HCT116 (cell line): ENCODE results near the gene USP3. TPM values are rescaled to one million over a fixed set of nuclear protein-coding genes. Genes with fewer than 3 reads are reported as not detected.

Source experiments
- ATAC-seq: fragments of 200-7000 bp; cut with Tn5 transposase; 2 replicates; pipeline ENCODE4 v1.9.1; 2020; ENCODE audit warnings: mild to moderate bottlenecking, moderate library complexity
- BruUV-seq: library from RNA; stranded (reverse); fragments of 400-500 nt; replicated peaks from 2 replicates; lab custom pipeline; 2021; lab: Mats Ljungman, UMichigan
- CTCF ChIA-PET: fragments of 300-600 bp; sonication (Branson Sonifier 250); formaldehyde crosslinking; loops from one replicate; lab custom pipeline; 2021; ENCODE audit warnings: antibody characterized with exemption; lab: Charles Lee
- POLR2A ChIA-PET: fragments of 300-600, 350-600 bp; sonication (Branson Sonifier 250); formaldehyde crosslinking; loops from one replicate; lab custom pipeline; 2021; ENCODE audit warnings: antibody characterized with exemption; lab: Charles Lee
- RAD21 ChIA-PET, 2 experiments: fragments of 300-600 bp; sonication (Branson Sonifier 250); formaldehyde crosslinking; loops; one replicate each; lab custom pipeline; 2023; ENCODE audit warnings: low total read pairs in 2 of 2; ENCODE audit not compliant: uncharacterized antibody in 2 of 2, unreplicated experiment in 2 of 2, low non-redundant PET in 1 of 2; lab: Charles Lee
- DNase-seq: peaks from one replicate; pipeline ENCODE4 v3.0.0-alpha.2; 2010; ENCODE audit warnings: low read depth, low spot score
- H2AFZ ChIP-seq: fragments of 200-600 bp; shearing (Covaris generic), sonication (generic); 2 replicates; pipeline ENCODE4 v1.6.1; 2017; ENCODE audit warnings: low read depth, mixed run types, mixed read lengths, antibody characterized with exemption, low read length; ENCODE audit not compliant: poor library complexity, severe bottlenecking
- H3K27ac ChIP-seq: 2 replicates; pipeline ENCODE4 v1.5.1; 2012; ENCODE audit warnings: low read depth, low read length
- H3K27me3 ChIP-seq: fragments of 200-600 bp; sonication (generic); 2 replicates; pipeline ENCODE4 v1.6.1; 2016; ENCODE audit warnings: mixed run types, low read length, mixed read lengths; ENCODE audit not compliant: insufficient read depth
- H3K36me3 ChIP-seq, 2 experiments: fragments of 200-500 bp in 1 of 2; fragments of 200-600 bp in 1 of 2; sonication (Bioruptor generic) in 1 of 2; sonication (generic) in 1 of 2; 2 replicates each; pipeline versions ENCODE4 v1.5.1 to v1.6.1; 2014 to 2016; ENCODE audit warnings: low read length in 2 of 2, inconsistent platforms in 1 of 2, mixed read lengths in 1 of 2, mixed run types in 1 of 2; ENCODE audit not compliant: insufficient read depth in 2 of 2, control insufficient read depth in 1 of 2
- H3K4me1 ChIP-seq, 2 experiments: fragments of 200-600 bp in 1 of 2; sonication (generic) in 1 of 2; 2 replicates each; pipeline versions ENCODE4 v1.5.1 to v1.6.1; 2012 to 2017; ENCODE audit warnings: low read length in 2 of 2, inconsistent platforms in 1 of 2, mild to moderate bottlenecking in 1 of 2, mixed read lengths in 1 of 2, mixed run types in 1 of 2, moderate library complexity in 1 of 2; ENCODE audit not compliant: insufficient read depth in 2 of 2, control insufficient read depth in 1 of 2
- H3K4me2 ChIP-seq: fragments of 200-600 bp; sonication (generic); 2 replicates; pipeline ENCODE4 v1.6.1; 2017; ENCODE audit warnings: mixed run types, low read length, mixed read lengths
- H3K4me3 ChIP-seq, 2 experiments: fragments of 200-600 bp in 1 of 2; sonication (generic) in 1 of 2; replicated peaks in 1 of 2; 2 replicates each; pipeline ENCODE4 v1.5.1; 2011 to 2016; ENCODE audit warnings: low read length in 2 of 2, control low read depth in 1 of 2, low read depth in 1 of 2, mild to moderate bottlenecking in 1 of 2, mixed read lengths in 1 of 2, mixed run types in 1 of 2
- H3K79me2 ChIP-seq: fragments of 200-600 bp; sonication (generic); 2 replicates; pipeline ENCODE4 v1.6.1; 2017; ENCODE audit warnings: mild to moderate bottlenecking, mixed run types, low read length, moderate library complexity, mixed read lengths; ENCODE audit not compliant: insufficient read depth
- H3K9ac ChIP-seq: fragments of 200-600 bp; sonication (generic); 2 replicates; pipeline ENCODE4 v1.6.1; 2016; ENCODE audit warnings: low read length, mixed read lengths
- H3K9me2 ChIP-seq: fragments of 200-600 bp; sonication (generic), shearing (Covaris generic); 2 replicates; pipeline ENCODE4 v1.6.1; 2017; ENCODE audit warnings: mixed run types, mild to moderate bottlenecking, moderate library complexity; ENCODE audit not compliant: insufficient read depth
- H3K9me3 ChIP-seq, 2 experiments: fragments of 200-500 bp in 1 of 2; fragments of 200-600 bp in 1 of 2; sonication (Bioruptor generic) in 1 of 2; sonication (generic) in 1 of 2; 2 replicates each; pipeline ENCODE4 v1.6.1; 2014 to 2017; ENCODE audit warnings: low read length in 2 of 2, mixed read lengths in 2 of 2, inconsistent platforms in 1 of 2, low read depth in 1 of 2, mild to moderate bottlenecking in 1 of 2, mixed run types in 1 of 2, moderate library complexity in 1 of 2; ENCODE audit not compliant: control insufficient read depth in 1 of 2, insufficient read depth in 1 of 2
- H4K20me1 ChIP-seq: fragments of 200-600 bp; sonication (generic), shearing (Covaris generic); 2 replicates; pipeline ENCODE4 v1.6.1; 2017; ENCODE audit warnings: mixed run types, mild to moderate bottlenecking, moderate library complexity; ENCODE audit not compliant: insufficient read depth
- CBX3 ChIP-seq: IDR thresholded peaks from 2 replicates; pipeline ENCODE4 v1.6.1; 2012; ENCODE audit warnings: low read depth
- CEBPB ChIP-seq: IDR thresholded peaks from 2 replicates; pipeline ENCODE4 v1.6.1; 2012; ENCODE audit warnings: low read depth
- CTCF ChIP-seq, 3 experiments: fragments of 200-600 bp in 1 of 3; sonication (generic) in 1 of 3; IDR thresholded peaks in 2 of 3; conservative IDR thresholded peaks in 1 of 3; 2 replicates each; pipeline ENCODE4 v1.5.1; 2012 to 2017; ENCODE audit warnings: low read depth in 2 of 3, low read length in 2 of 3, antibody characterized with exemption in 1 of 3, borderline replicate concordance in 1 of 3, control low read depth in 1 of 3, mild to moderate bottlenecking in 1 of 3, mixed read lengths in 1 of 3, mixed run types in 1 of 3, moderate library complexity in 1 of 3; ENCODE audit not compliant: insufficient read depth in 1 of 3
- EGR1 ChIP-seq: IDR thresholded peaks from 2 replicates; pipeline ENCODE4 v1.6.1; 2012; ENCODE audit warnings: low read depth
- EZH2phosphoT487 ChIP-seq: fragments of 200-600 bp; IDR thresholded peaks from 2 replicates; pipeline ENCODE4 v1.6.1; 2018; ENCODE audit warnings: antibody characterized with exemption, borderline replicate concordance
- FOSL1 ChIP-seq: IDR thresholded peaks from 2 replicates; pipeline ENCODE4 v1.6.1; 2012; ENCODE audit warnings: low read depth
- POLR2AphosphoS5 ChIP-seq: IDR thresholded peaks from 2 replicates; pipeline ENCODE4 v1.6.1; 2011; ENCODE audit warnings: mild to moderate bottlenecking, low read depth, low read length, moderate library complexity
- REST ChIP-seq: IDR thresholded peaks from 2 replicates; pipeline ENCODE4 v1.6.1; 2012; ENCODE audit warnings: low read depth
- SIN3A ChIP-seq: IDR thresholded peaks from 2 replicates; pipeline ENCODE4 v1.6.1; 2012; ENCODE audit warnings: low read depth
- SRF ChIP-seq: IDR thresholded peaks from 2 replicates; pipeline ENCODE4 v1.6.1; 2012; ENCODE audit warnings: low read depth
- YY1 ChIP-seq: IDR thresholded peaks from 2 replicates; pipeline ENCODE4 v1.6.1; 2011; ENCODE audit warnings: low read length, low read depth, moderate library complexity, mild to moderate bottlenecking; ENCODE audit not compliant: insufficient replicate concordance; ENCODE audit errors: extremely low read depth
- ZFX ChIP-seq: fragments of 450-650 bp; IDR thresholded peaks from 2 replicates; pipeline ENCODE4 v1.6.1; 2017
- intact Hi-C: fragments of 100-400 bp; cut with micrococcal nuclease; formaldehyde crosslinking; loops from 2 replicates; pipeline ENCODE4 v1.10.0; 2022
- total RNA-seq: library from RNA; stranded (reverse); gene quantifications from one replicate; pipeline ENCODE4 v1.2.1, GENCODE V29; 2021; ENCODE audit not compliant: unreplicated experiment
- TF ChIP-seq, protein P1 (sequence below): IDR thresholded peaks from 2 replicates; pipeline ENCODE4 v1.6.1; 2012

The USP3 gene
- total RNA-seq, 1 experiment from 2014 or later: 61.6 TPM

DNA sequence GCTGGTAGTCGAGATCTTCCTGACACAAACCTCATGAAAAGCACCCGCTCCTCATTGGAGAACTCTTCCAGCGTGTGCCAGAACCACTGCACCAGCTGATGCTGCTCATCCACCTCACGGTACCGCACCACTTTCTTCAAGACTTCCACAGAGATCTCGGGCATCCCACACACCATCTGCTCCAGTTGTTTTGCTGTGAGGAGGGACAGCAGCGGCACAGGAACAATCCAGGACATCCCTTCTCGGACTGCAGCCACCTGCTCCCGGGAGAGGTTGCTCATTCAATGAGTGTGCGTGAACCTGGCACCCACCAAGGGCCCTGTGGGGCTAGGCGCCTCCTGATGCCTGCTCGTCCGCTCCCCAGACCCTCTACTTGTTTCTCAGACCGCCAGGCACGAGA lies 107.9 kb downstream of the USP3 start:
- Histone ChIP-seq H3K27me3 (no peaks in the 10 kb centered on the region), H3K9me3 (no peaks in the 10 kb centered on the region), H4K20me1 (no peaks in the 10 kb centered on the region), H3K27ac (no peak overlapping the region), H3K4me1 (peaks cover 10 to 17% of the 10 kb centered on the region in 2 experiments), H3K9me2 (no peaks in the 10 kb centered on the region), H3K4me3 (no peak overlapping the region), H3K79me2 (no peaks in the 10 kb centered on the region), H2AFZ (no peak overlapping the region), H3K36me3 (no peaks in the 10 kb centered on the region), H3K9ac (no peak overlapping the region), H3K4me2 (no peak overlapping the region)
- RAD21 ChIA-PET: no interaction called here
- POLR2A ChIA-PET: no interaction called here
- ATAC-seq (no peak), DNase-seq (no peak)
- intact Hi-C loops: loop anchor here (5.0 kb wide), 1 partner anchor 540 kb away; the partner anchor contains the start of gene SNX22
- no TSS peak for BruUV-seq
- TF ChIP-seq EZH2phosphoT487 (no peak), EGR1 (no peak), CEBPB (no peak), REST (no peak), ZFX (no peak), SIN3A (no peak), FOSL1 (no peak), CBX3 (no peak), YY1 (no peak), SRF (no peak), CTCF (IDR thresholded peaks at IDR 0.05 in 2 of 3, conservative IDR thresholded peaks at IDR 0.05 in 1 of 3; ENCODE audit: borderline replicate concordance in 1 of 3, insufficient read depth in 1 of 3, low read depth in 2 of 3, low read length in 2 of 3) (no peak), POLR2AphosphoS5 (no peak)
- TF ChIP-seq, protein P1, sequence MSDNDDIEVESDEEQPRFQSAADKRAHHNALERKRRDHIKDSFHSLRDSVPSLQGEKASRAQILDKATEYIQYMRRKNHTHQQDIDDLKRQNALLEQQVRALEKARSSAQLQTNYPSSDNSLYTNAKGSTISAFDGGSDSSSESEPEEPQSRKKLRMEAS: no peak
- CTCF ChIA-PET: interaction anchor here (1.3 kb wide), 1 partner anchor 11 kb away, joined by 4 read pairs; no protein-coding TSS in a partner anchor
